GM06990 (cell line): ENCODE measurements around the gene CBR3.

Source experiments
- DNase-seq: peaks from one replicate; pipeline ENCODE4 v3.0.0-alpha.2; 2011; ENCODE audit not compliant: insufficient read length; ENCODE audit errors: extremely low read depth
- H3K27me3 ChIP-seq: replicated peaks from 2 replicates; pipeline ENCODE4 v1.6.0; 2011; ENCODE audit warnings: low read length; ENCODE audit not compliant: control insufficient read depth, insufficient read depth
- H3K36me3 ChIP-seq: 2 replicates; pipeline ENCODE4 v1.5.1; 2011; ENCODE audit warnings: low read length; ENCODE audit not compliant: control insufficient read depth, insufficient read depth
- H3K4me3 ChIP-seq: replicated peaks from 2 replicates; pipeline ENCODE4 v1.5.1; 2011; ENCODE audit warnings: low read depth, mild to moderate bottlenecking, control low read depth, low read length
- TF ChIP-seq, protein P1 (sequence below): IDR thresholded peaks from 2 replicates; pipeline ENCODE4 v1.5.1; 2011; ENCODE audit warnings: low read length, control low read depth, mild to moderate bottlenecking, inconsistent platforms; ENCODE audit not compliant: insufficient read depth, poor library complexity, severe bottlenecking

The CBR3 gene

GRCh38 chr21:36155603-36156338, 20.9 kb downstream of the CBR3 start:
- no peak for DNase-seq
- TF ChIP-seq, protein P1, sequence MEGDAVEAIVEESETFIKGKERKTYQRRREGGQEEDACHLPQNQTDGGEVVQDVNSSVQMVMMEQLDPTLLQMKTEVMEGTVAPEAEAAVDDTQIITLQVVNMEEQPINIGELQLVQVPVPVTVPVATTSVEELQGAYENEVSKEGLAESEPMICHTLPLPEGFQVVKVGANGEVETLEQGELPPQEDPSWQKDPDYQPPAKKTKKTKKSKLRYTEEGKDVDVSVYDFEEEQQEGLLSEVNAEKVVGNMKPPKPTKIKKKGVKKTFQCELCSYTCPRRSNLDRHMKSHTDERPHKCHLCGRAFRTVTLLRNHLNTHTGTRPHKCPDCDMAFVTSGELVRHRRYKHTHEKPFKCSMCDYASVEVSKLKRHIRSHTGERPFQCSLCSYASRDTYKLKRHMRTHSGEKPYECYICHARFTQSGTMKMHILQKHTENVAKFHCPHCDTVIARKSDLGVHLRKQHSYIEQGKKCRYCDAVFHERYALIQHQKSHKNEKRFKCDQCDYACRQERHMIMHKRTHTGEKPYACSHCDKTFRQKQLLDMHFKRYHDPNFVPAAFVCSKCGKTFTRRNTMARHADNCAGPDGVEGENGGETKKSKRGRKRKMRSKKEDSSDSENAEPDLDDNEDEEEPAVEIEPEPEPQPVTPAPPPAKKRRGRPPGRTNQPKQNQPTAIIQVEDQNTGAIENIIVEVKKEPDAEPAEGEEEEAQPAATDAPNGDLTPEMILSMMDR = no peak
- no peaks in the 10 kb centered on the region for H3K27me3 ChIP-seq
- H3K36me3 ChIP-seq = no peaks in the 10 kb centered on the region
- H3K4me3 ChIP-seq = peak overlapping the region; percentile 69

DNA sequence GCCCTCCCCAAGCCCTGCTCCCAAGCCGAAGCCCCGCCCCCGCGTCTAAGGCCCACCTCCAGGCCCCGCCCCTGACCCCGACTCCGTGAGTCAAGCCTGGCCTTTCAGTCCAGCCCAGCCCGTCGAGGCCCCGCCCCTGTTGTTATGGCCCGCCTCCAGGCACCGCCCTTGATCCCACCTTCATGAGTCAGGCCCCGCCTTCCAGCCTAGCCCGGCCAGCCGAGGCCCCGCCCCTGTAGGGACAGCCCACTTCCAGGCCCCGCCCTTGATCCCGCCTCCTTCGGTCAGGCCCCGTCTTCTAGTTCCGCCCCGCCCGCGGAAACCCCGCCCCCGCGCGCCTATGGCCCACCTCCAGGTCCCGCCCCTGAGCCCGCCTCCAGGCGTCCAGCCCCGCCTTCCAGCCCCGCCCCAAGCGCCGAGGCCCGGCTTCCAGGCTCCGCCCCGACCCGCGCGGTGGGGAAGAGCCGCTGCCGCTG, 21.5 kb downstream of the CBR3 start:
- peak overlapping the region; percentile 74 for H3K4me3 ChIP-seq
- TF ChIP-seq, protein P1 = no peak
- H3K27me3 ChIP-seq = no peaks in the 10 kb centered on the region
- H3K36me3 ChIP-seq = no peaks in the 10 kb centered on the region
- peak; percentile 96 for DNase-seq

GRCh38 chr21:36156815-36157670, 22.2 kb downstream of the CBR3 start, which contains the start of gene DOP1B:
DOP1B (plus strand) TSS chr21:36156824; CDS start chr21:36164734, 7,910 bp downstream.
- H3K27me3 ChIP-seq = no peaks in the 10 kb centered on the region
- no peaks in the 10 kb centered on the region for H3K36me3 ChIP-seq
- TF ChIP-seq, protein P1 = no peak
- H3K4me3 ChIP-seq = peak within 1 kb of the TSS; percentile 74
- DNase-seq = no peak

- H3K27me3 ChIP-seq = no peaks in the 10 kb centered on the region
- no peak for DNase-seq
- TF ChIP-seq, protein P1 = no peak
These were observed 24.6 kb downstream of the CBR3 start for GRCh38 chr21:36159356-36159921.

DNA sequence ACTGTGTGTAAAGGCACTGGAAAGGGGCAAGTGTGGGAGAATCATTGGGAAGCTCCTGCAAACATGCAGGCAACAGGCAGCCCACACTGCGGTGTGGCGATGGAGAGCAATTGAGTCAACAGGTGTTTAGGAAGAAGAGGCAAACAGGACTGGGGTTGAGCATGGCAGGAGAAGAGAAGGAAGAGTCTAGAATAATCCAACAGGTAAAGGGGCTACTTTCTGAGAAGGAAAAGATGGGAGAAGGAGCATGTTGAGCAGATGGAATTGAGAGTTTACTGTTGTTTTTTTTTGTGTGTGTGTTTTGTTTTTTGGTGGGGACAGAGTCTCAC, 25.9 kb downstream of the CBR3 start:
- no peaks in the 10 kb centered on the region for H3K27me3 ChIP-seq
- no peak overlapping the region for H3K4me3 ChIP-seq
- TF ChIP-seq, protein P1 = no peak
- DNase-seq = no peak
- no peaks in the 10 kb centered on the region for H3K36me3 ChIP-seq

More at GRCh38 chr21:36159356-36159921, 24.6 kb downstream of the CBR3 start:
- H3K4me3 ChIP-seq = no peak overlapping the region
- no peaks in the 10 kb centered on the region for H3K36me3 ChIP-seq
